M059J (cell line): ENCODE results near the gene LBHD1. TPM values are rescaled to one million over a fixed set of nuclear protein-coding genes. Genes with fewer than 3 reads are reported as not detected.
A peak's percentile ranks its signal among the peaks of the same experiment; 100 is the strongest.
"Not testable (repeated sequence)": the region's sequence is repeated elsewhere in the genome, so short reads cannot be mapped to it uniquely, and the experiment has no call there.

Experiments
- DNase-seq: peaks from one replicate; pipeline ENCODE4 v3.0.0-alpha.2; 2012; ENCODE audit warnings: low read depth
- total RNA-seq: library from RNA; depleted of rRNA; stranded (reverse); fragments of >200 nt; shearing (Covaris generic); gene quantifications from 2 replicates; pipeline ENCODE4 v1.2.3, GENCODE V29; 2014; rRNA removed

LBHD1 gene
- total RNA-seq, 1 experiment from 2014 or later, result 6.1 TPM

DNA sequence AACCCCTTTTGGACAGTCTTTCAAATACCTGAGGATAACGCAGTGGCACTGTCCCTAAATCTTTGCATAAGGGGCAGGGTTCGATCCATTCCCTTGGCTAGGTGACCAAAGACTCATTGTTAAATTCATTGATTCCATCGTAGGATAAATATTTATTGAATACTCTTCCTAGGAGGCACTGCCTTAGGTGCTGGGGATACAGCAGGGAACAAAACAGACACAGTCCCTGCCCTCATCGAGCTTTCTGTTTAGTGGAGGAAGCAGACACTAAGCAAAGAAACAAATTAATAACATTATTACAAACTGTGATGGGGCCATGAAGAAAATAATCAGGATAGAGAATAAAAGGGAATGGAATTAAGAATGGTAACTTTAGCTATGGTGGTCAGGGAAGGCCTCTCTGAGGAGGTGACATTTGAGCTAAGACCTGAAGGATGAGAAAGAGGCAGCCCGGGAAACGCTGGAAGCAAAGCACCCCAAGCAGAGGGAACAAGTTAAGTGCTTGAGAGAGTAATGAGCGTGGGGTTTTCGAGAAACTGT is 51.0 kb downstream of the LBHD1 start:
- no peak for DNase-seq

DNA sequence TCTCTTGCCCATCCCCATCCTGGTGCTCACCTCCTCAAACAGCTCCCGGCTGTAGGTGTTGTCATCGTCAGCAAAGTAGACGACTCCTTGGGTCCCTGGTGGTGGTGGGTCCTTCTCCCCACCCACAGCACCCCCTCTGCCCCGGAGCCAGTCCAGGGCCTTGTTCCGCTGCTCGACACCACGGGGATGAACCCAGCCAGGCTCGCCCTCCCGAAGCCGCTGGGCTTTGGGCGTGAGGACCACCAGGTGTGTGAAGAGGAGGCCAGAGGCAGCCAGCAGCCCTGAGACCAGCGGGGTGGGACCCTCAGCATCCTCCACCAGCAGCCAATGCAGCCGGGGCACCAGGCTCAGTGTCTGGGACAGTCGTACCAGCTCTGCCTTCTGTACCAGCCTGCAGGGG is 55.1 kb downstream of the LBHD1 start:
- DNase-seq, result not testable (repeated sequence)

DNA sequence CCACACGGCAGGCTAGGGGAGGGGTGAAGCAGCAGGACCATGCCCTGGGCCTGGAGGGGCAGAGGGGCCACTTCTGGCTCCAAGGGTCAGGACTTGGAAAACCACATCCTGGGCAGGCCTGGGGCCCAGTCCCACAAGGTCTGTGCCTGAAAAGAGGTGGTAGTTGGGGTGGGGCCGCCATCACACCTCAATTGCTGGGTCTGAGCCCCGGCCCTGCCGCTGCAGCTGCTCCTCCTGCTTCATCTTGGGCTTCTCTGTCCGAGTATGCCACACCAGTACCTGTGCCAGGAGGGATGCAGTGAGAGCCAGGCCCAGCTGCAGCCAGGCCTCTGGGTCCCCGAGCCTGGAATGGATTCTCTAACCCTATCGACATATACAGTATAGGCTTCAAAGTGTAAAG is 56.5 kb downstream of the LBHD1 start:
- no peak for DNase-seq

GRCh38 chr11:62614275-62614674 is 57.8 kb downstream of the LBHD1 start:
- peak; percentile 60 for DNase-seq

- DNase-seq, result no peak
These were observed 58.7 kb downstream of the LBHD1 start for GRCh38 chr11:62613291-62613778.

Other genes starting within 250 kb of the LBHD1 start
- gene AHNAK, start 125.5 kb downstream of the LBHD1 start, total RNA-seq, result 51.3 and 141 TPM in 2 replicates
- 940 and 974 TPM in 2 replicates for gene EEF1G, start 98.4 kb downstream of the LBHD1 start, total RNA-seq
- 5.2 and 7.6 TPM in 2 replicates for gene TUT1, start 80.7 kb downstream of the LBHD1 start, total RNA-seq
- 104 and 148 TPM in 2 replicates for gene MTA2, start 70.4 kb downstream of the LBHD1 start, total RNA-seq
- gene EML3, start 59.5 kb downstream of the LBHD1 start, total RNA-seq, result 10.5 and 21.7 TPM in 2 replicates
- gene ROM1, start 59.0 kb downstream of the LBHD1 start, total RNA-seq, result 8.1 and 9.0 TPM in 2 replicates
- gene B3GAT3, start 50.3 kb downstream of the LBHD1 start, total RNA-seq, result 16.6 and 44.9 TPM in 2 replicates
- gene GANAB, start 25.7 kb downstream of the LBHD1 start, total RNA-seq, result 142 and 229 TPM in 2 replicates
- gene INTS5, start 19.0 kb downstream of the LBHD1 start, total RNA-seq, result 17.1 and 22.1 TPM in 2 replicates
- gene C11orf98, start 7.1 kb downstream of the LBHD1 start, total RNA-seq, result 83.6 and 86.6 TPM in 2 replicates
- gene CSKMT, start 7.0 kb downstream of the LBHD1 start, total RNA-seq, result 2.0 and 8.7 TPM in 2 replicates
- gene UQCC3, start 594 bp downstream of the LBHD1 start, total RNA-seq, result 9.4 and 12.6 TPM in 2 replicates
- 80.6 and 116 TPM in 2 replicates for gene UBXN1, start 6.8 kb upstream of the LBHD1 start, total RNA-seq
- 0.42 and 1.7 TPM in 2 replicates for gene LRRN4CL, start 17.3 kb upstream of the LBHD1 start, total RNA-seq
- gene BSCL2, start 35.2 kb upstream of the LBHD1 start, total RNA-seq, result 165 and 183 TPM in 2 replicates
- not detected in 2 replicates for gene GNG3, start 35.4 kb upstream of the LBHD1 start, total RNA-seq
- gene HNRNPUL2, start 55.2 kb upstream of the LBHD1 start, total RNA-seq, result 11.3 and 16.8 TPM in 2 replicates
- gene TTC9C, start 56.2 kb upstream of the LBHD1 start, total RNA-seq, result 64.6 and 70.6 TPM in 2 replicates
- 6.4 and 10.2 TPM in 2 replicates for gene ZBTB3, start 81.9 kb upstream of the LBHD1 start, total RNA-seq
- gene POLR2G, start 89.3 kb upstream of the LBHD1 start, total RNA-seq, result 178 and 181 TPM in 2 replicates
- gene TAF6L, start 99.1 kb upstream of the LBHD1 start, total RNA-seq, result 14.5 and 17.3 TPM in 2 replicates
- gene TMEM179B, start 115.1 kb upstream of the LBHD1 start, total RNA-seq, result 82.1 and 138 TPM in 2 replicates
- gene TMEM223, start 119.7 kb upstream of the LBHD1 start, total RNA-seq, result 38.7 and 41.7 TPM in 2 replicates
- 23.2 and 30.0 TPM in 2 replicates for gene NXF1, start 133.2 kb upstream of the LBHD1 start, total RNA-seq
- 57.2 and 57.5 TPM in 2 replicates for gene STX5, start 159.8 kb upstream of the LBHD1 start, total RNA-seq
- gene TEX54, start 160.6 kb upstream of the LBHD1 start, total RNA-seq, result not detected in 2 replicates
- 55.2 and 61.8 TPM in 2 replicates for gene WDR74, start 167.3 kb upstream of the LBHD1 start, total RNA-seq
- gene SLC3A2, start 208.6 kb upstream of the LBHD1 start, total RNA-seq, result 125 and 141 TPM in 2 replicates
- not detected in 2 replicates for gene CHRM1, start 249.1 kb upstream of the LBHD1 start, total RNA-seq